Stimulated activated CD4-positive, alpha-beta T cell treated with anti-CD3 and anti-CD28 coated beads, Interleukin-1b, Interleukin-23, amount 100 ng/mL, for 48 hours (primary cell): ENCODE measurements around the gene ADIRF.
"Not testable (repeated sequence)": the region's sequence is repeated elsewhere in the genome, so short reads cannot be mapped to it uniquely, and the experiment has no call there.

ENCODE experiments used
- DNase-seq: peaks from one replicate; pipeline ENCODE4 v3.0.0-alpha.2; 2020

ADIRF gene

GRCh38 chr10:86981716-86982115 lies 13.4 kb downstream of the ADIRF start:
- DNase-seq, result no peak

GRCh38 chr10:86984498-86984897 lies 16.2 kb downstream of the ADIRF start:
- DNase-seq, result not testable (repeated sequence)

- no peak for DNase-seq
Measured at GRCh38 chr10:86988520-86988919, 20.2 kb downstream of the ADIRF start.

GRCh38 chr10:86991362-86991761 lies 23.1 kb downstream of the ADIRF start:
- not testable (repeated sequence) for DNase-seq

GRCh38 chr10:86992456-86992855 lies 24.2 kb downstream of the ADIRF start:
- DNase-seq, result no peak

GRCh38 chr10:86992929-86993328 lies 24.6 kb downstream of the ADIRF start:
- DNase-seq, result no peak

- not testable (repeated sequence) for DNase-seq
Measured at GRCh38 chr10:86999802-87000403, 31.6 kb downstream of the ADIRF start.

- no peak for DNase-seq
Measured at GRCh38 chr10:87000491-87000890, 32.2 kb downstream of the ADIRF start.

GRCh38 chr10:87007124-87007523 lies 38.8 kb downstream of the ADIRF start:
- not testable (repeated sequence) for DNase-seq

- not testable (repeated sequence) for DNase-seq
Measured at GRCh38 chr10:87007674-87008073, 39.4 kb downstream of the ADIRF start.

- DNase-seq, result not testable (repeated sequence)
Measured at GRCh38 chr10:87008303-87008702, 40.0 kb downstream of the ADIRF start.

- DNase-seq, result not testable (repeated sequence)
Measured at GRCh38 chr10:87009134-87009696, 40.9 kb downstream of the ADIRF start.

GRCh38 chr10:87013528-87013927 lies 45.2 kb downstream of the ADIRF start:
- DNase-seq, result not testable (repeated sequence)

- DNase-seq, result not testable (repeated sequence)
Measured at GRCh38 chr10:87014986-87015716, 46.9 kb downstream of the ADIRF start.

GRCh38 chr10:87018127-87018526 lies 49.8 kb downstream of the ADIRF start:
- DNase-seq, result not testable (repeated sequence)

- not testable (repeated sequence) for DNase-seq
Measured at GRCh38 chr10:87019066-87019465, 50.8 kb downstream of the ADIRF start.

GRCh38 chr10:87019504-87019903 lies 51.2 kb downstream of the ADIRF start:
- not testable (repeated sequence) for DNase-seq

- DNase-seq, result not testable (repeated sequence)
Measured at GRCh38 chr10:87020056-87020455, 51.8 kb downstream of the ADIRF start, which contains the start of gene FAM25A. FAM25A (plus strand) TSS chr10:87020294; CDS start chr10:87020325, 31 bp downstream.
